ENCODE measurements around the gene KCNQ5. TPM values are rescaled to one million over a fixed set of nuclear protein-coding genes. Genes with fewer than 3 reads are reported as not detected.

Gene KCNQ5
- total RNA-seq, 1 donor from 2014 or later = 10.1 TPM

DNA sequence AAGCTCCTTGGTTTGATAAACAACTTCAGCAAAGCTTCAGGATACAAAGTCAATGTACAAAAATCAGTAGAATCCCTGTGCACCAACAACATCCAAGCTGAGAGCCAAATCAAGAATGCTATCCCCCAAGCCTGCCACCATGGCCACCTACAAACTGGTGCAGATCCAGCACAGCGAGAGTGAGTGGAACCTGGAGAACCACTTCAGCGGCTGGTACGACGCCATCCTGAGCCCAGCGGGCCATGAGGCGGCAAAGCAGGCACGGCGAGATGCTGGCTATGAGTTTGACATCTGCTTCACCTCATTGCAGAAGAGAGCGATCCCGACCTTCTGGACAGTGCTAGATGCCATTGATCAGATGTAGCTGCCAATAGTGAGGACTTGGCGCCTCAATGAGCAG, 433.1 kb downstream of the KCNQ5 start:
- no peaks in the 10 kb centered on the region for H3K4me1 Mint-ChIP-seq
- peaks cover 2% of the 10 kb centered on the region for H3K9me3 Mint-ChIP-seq
- ChIA-PET POLR2A (no interaction called here), CTCF (no interaction called here)
- H3K27ac Mint-ChIP-seq = no peak overlapping the region
- no peak overlapping the region for H3K4me3 Mint-ChIP-seq
- DNase-seq (no peak), ATAC-seq (ENCODE audit: low read depth) (no peak)
- peaks cover 7% of the 10 kb centered on the region for H3K36me3 Mint-ChIP-seq (ENCODE audit: low read depth)
- H3K27me3 Mint-ChIP-seq = no peaks in the 10 kb centered on the region
- no peak for TF ChIP-seq CTCF (IDR thresholded peaks at IDR 0.05)
- intact Hi-C loops (cut with micrococcal nuclease) = no loop called here

- ATAC-seq (ENCODE audit: low read depth) = no peak
- Mint-ChIP-seq H3K4me3 (no peak overlapping the region), H3K27ac (no peak overlapping the region), H3K36me3 (ENCODE audit: low read depth) (peaks cover 7% of the 10 kb centered on the region), H3K27me3 (no peaks in the 10 kb centered on the region), H3K4me1 (peaks cover 2% of the 10 kb centered on the region), H3K9me3 (peaks cover 2% of the 10 kb centered on the region)
- ChIA-PET CTCF (no interaction called here), POLR2A (no interaction called here)
- intact Hi-C loops (cut with micrococcal nuclease) = no loop called here
- no peak for DNase-seq
- TF ChIP-seq CTCF (IDR thresholded peaks at IDR 0.05) = no peak
Measured at GRCh38 chr6:73058736-73059135, 436.9 kb downstream of the KCNQ5 start.

GRCh38 chr6:73062130-73062529, 440.3 kb downstream of the KCNQ5 start:
- no peak for TF ChIP-seq CTCF (IDR thresholded peaks at IDR 0.05)
- no peak for ATAC-seq (ENCODE audit: low read depth)
- intact Hi-C loops (cut with micrococcal nuclease) = no loop called here
- H3K4me1 Mint-ChIP-seq = peaks cover 14% of the 10 kb centered on the region
- H3K9me3 Mint-ChIP-seq = no peaks in the 10 kb centered on the region
- ChIA-PET CTCF (no interaction called here), POLR2A (no interaction called here)
- no peaks in the 10 kb centered on the region for H3K36me3 Mint-ChIP-seq (ENCODE audit: low read depth)
- no peak overlapping the region for H3K27ac Mint-ChIP-seq
- no peak for DNase-seq
- no peak overlapping the region for H3K4me3 Mint-ChIP-seq
- H3K27me3 Mint-ChIP-seq = no peaks in the 10 kb centered on the region

GRCh38 chr6:73062837-73063236, 441.0 kb downstream of the KCNQ5 start:
- no peaks in the 10 kb centered on the region for H3K27me3 Mint-ChIP-seq

DNA sequence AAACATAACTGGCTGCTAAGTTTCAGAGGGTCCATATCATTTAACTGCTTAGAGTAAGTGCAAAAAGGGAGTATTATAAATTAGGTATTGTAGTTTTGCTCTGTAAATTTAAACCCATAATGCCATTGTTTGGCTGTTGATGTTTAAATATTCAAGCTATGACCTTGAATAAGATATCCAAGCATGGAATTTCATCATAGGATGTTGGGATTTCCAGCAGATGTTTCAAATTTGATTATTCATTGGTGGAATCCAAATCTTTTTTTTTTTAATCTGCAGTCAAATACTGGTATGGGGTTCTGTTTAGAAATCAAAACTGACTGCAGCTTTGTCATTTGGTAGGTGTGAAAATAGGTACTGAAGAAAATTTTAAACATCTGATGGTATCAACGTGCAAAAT, 442.4 kb downstream of the KCNQ5 start:
- ATAC-seq (ENCODE audit: low read depth) (no peak), DNase-seq (no peak)
- no peak for TF ChIP-seq CTCF (IDR thresholded peaks at IDR 0.05)
- H3K27ac Mint-ChIP-seq = no peak overlapping the region
- H3K9me3 Mint-ChIP-seq = no peaks in the 10 kb centered on the region
- no peaks in the 10 kb centered on the region for H3K36me3 Mint-ChIP-seq (ENCODE audit: low read depth)
- H3K4me3 Mint-ChIP-seq = no peak overlapping the region
- peaks cover 14% of the 10 kb centered on the region for H3K4me1 Mint-ChIP-seq
- intact Hi-C loops (cut with micrococcal nuclease) = no loop called here
- H3K27me3 Mint-ChIP-seq = no peaks in the 10 kb centered on the region
- POLR2A ChIA-PET = no interaction called here
- CTCF ChIA-PET = interaction anchor here (0.6 kb wide), 1 partner anchor 336 kb away, joined by 3 read pairs; no protein-coding TSS in a partner anchor

More at GRCh38 chr6:73062837-73063236, 441.0 kb downstream of the KCNQ5 start:
- Mint-ChIP-seq H3K9me3 (no peaks in the 10 kb centered on the region), H3K27ac (no peak overlapping the region), H3K4me1 (peaks cover 14% of the 10 kb centered on the region), H3K36me3 (ENCODE audit: low read depth) (no peaks in the 10 kb centered on the region), H3K4me3 (no peak overlapping the region)
- no peak for ATAC-seq (ENCODE audit: low read depth)
- intact Hi-C loops (cut with micrococcal nuclease) = no loop called here
- CTCF ChIA-PET = no interaction called here
- POLR2A ChIA-PET = no interaction called here
- DNase-seq = no peak
- TF ChIP-seq CTCF (IDR thresholded peaks at IDR 0.05) = no peak

Measured in activated B cell treated with CpG ODN at 0.5 μM for 24 hours (primary cell).